A549 treated with DMSO at 1 μM for 4 hours (cell line): ENCODE measurements around the gene MOB3C. TPM values are rescaled to one million over a fixed set of nuclear protein-coding genes. Genes with fewer than 3 reads are reported as not detected.

ENCODE experiments used
- total RNA-seq: library from RNA; stranded (reverse); fragments of 200-300 nt; extraction: Qiagen RNA extraction; gene quantifications from 5 replicates; pipeline ENCODE4 v1.2.3, GENCODE V29; 2022; ENCODE audit warnings: low read depth

Gene MOB3C
- total RNA-seq = 4.1 to 5.1 TPM (median 4.5 TPM) in 5 replicates

GRCh38 chr1:46616277-46617107 is at the start of gene MOB3C:
TSS of gene MOB3C (minus strand) at chr1:46616811. CDS start at chr1:46613321, 3,490 bp downstream.

DNA sequence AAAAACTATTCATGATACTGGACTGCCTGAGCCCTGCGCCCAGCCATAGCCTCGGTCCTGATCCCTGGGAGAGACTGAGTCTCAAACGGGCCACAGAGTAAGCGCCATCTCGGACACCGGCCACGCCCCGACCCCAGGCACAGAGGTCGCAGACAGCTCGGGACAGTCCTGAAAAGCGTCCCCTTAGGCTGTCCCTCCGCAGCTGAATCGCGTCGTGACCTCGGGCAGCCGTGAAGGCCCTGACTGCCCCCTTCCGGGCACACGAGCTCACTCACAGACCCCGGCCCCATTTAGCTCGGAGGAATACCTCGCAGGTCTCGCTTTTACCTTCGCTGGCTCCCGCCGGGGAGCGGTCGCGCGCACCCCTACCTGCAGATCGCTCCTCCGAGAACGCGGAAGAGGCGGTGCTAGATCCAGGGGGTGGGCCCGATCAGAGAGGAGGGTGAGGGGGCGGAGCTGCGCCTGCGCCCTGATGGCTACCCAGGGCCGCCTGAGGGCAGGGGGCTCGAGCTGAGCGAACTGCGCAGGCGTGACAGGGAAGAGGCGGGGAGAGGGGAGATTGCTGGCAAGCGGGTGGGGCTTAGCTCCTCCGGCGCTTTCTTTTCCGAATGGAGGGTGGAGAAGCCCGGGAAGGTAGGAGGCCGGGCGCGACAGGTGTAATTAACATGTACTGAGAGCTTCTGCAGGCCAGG is 12.6 kb downstream of the MOB3C start, which contains the start of gene MKNK1:
TSS of gene MKNK1 (minus strand) at position 411 of the 692 bp plus-strand sequence. CDS start 20,941 bp downstream, outside the sequence.

Other genes with a start within 250 kb of the MOB3C start
- gene FAAH, start 222.5 kb downstream of the MOB3C start, total RNA-seq = 0.59 to 1.2 TPM (median 0.79 TPM) in 5 replicates
- 0.67 to 1.3 TPM (median 1.1 TPM) in 5 replicates for gene DMBX1, start 127.0 kb downstream of the MOB3C start, total RNA-seq
- gene KNCN, start 65.2 kb downstream of the MOB3C start, total RNA-seq = not detected in 5 replicates
- gene MKNK1, start 12.5 kb downstream of the MOB3C start, total RNA-seq = 16.5 to 20.6 TPM (median 18.8 TPM) in 5 replicates
- gene ATPAF1, start 51.6 kb upstream of the MOB3C start, total RNA-seq = 32.1 to 37.9 TPM (median 35.0 TPM) in 5 replicates
- gene TEX38, start 55.0 kb upstream of the MOB3C start, total RNA-seq = 0.16 TPM in 1 of 5 replicates, not detected in the others
- gene EFCAB14, start 102.3 kb upstream of the MOB3C start, total RNA-seq = 22.5 to 31.6 TPM (median 27.8 TPM) in 5 replicates
- gene CYP4B1, start 182.2 kb upstream of the MOB3C start, total RNA-seq = not detected in 5 replicates